GM12864 (cell line): ENCODE data around the gene ITGA7.

Source experiments
- DNase-seq: peaks from one replicate; pipeline ENCODE4 v3.0.0-alpha.2; 2011; ENCODE audit warnings: low read depth
- H3K4me3 ChIP-seq: 2 replicates; pipeline ENCODE4 v1.5.1; 2011; ENCODE audit warnings: mild to moderate bottlenecking, low read depth, low read length, control low read depth
- CTCF ChIP-seq: IDR thresholded peaks from 2 replicates; pipeline ENCODE4 v1.5.1; 2011; ENCODE audit warnings: low read depth, mild to moderate bottlenecking, moderate library complexity, low read length, control low read depth, inconsistent platforms; ENCODE audit errors: missing control alignments

The ITGA7 gene

DNA sequence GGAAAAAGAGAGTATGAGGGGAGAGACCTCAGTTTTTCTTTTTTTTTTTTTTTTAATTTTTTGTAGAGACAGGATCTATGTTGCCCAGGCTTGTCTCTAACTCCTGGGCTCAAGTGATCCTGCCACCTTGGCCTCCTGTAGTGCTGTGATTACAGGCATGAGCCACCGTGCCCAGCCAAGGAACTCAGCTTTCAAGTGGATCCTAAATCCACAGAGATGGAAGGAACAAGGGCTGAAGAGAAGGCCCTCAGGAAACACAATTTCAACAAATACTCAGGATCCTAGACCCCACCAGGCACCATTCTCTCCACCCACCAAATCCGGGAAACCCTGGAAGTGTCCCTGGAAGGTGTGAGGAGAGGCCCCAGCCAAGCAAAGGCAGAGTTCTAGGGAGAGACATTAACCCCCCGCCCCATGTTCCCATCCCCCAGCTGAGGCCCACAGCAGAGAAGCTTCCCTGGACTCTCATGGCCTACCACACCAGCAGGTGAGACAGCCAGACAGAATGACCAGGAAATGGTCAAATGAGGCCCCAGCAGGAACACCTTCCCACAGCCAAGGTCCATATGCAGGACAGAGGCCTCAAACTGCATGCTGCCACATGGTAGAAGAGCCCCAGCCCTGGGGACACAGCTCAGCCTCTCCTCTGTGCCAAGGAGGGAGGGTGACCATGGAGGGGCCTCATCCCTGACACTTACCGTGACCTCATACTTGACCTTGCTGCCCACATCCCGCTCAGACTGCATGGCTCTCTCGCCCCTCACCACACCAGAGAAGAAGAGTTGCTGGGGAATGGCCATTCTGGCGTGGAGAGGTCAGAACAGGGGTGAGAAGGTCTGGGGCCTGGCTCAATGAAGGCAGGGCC lies 14.1 kb downstream of the ITGA7 start:
- no peak for DNase-seq
- no peak for TF ChIP-seq CTCF
- H3K4me3 ChIP-seq: no peak overlapping the region

GRCh38 chr12:55692631-55693322 lies 14.9 kb downstream of the ITGA7 start:
- no peak overlapping the region for H3K4me3 ChIP-seq
- TF ChIP-seq CTCF: no peak
- DNase-seq: no peak

DNA sequence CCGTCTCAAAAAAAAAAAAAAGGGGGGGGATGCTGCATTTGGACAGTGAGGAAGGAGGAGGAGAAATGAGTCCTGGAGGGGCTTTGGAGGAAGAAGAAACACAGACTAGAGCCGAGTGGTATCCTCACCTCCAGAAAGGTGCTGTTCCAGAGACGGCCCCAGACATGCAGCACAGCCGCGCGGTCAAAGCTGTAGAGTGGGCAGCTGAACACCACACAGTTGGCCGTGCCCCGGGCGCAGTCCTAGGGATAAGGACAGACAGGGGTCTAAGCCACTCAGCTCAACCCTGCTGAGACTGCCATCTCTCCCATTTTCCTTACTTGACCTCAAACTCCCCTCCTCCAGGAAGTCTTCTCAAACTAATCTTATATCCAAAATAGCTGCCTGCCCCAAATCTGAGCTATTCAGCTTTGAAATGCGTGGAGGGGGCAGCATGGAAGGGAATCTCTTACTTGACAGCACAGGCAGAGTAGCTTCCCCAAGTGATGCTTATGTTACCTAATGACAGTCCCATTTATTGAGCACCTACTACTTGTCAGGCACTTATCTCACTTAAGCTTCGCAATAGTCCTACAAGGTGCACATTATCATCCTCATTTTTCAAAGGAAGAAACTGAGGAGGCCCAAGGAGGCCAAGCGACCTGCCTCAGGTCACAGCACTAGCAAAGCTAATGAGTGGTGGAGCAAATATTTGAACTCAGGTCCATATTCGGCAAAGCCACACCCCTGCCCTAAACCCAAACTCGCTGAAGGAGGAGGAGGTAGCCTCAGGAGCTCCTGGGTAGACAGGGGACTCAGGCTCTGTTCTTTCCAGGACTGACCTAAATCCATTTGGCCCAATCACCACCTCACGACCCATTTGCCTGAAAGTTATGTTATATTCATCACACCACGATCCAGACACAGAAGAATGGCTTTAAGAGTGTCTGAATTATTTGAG lies 18.7 kb downstream of the ITGA7 start:
- H3K4me3 ChIP-seq: no peak overlapping the region
- no peak for TF ChIP-seq CTCF

GRCh38 chr12:55687746-55688145 lies 20.0 kb downstream of the ITGA7 start:
- TF ChIP-seq CTCF: no peak
- H3K4me3 ChIP-seq: no peak overlapping the region
- DNase-seq: no peak

More for the DNA sequence above, 18.7 kb downstream of the ITGA7 start:
- DNase-seq: no peak

GRCh38 chr12:55686366-55687010 lies 21.2 kb downstream of the ITGA7 start:
- no peak overlapping the region for H3K4me3 ChIP-seq
- no peak for DNase-seq
- TF ChIP-seq CTCF: no peak

DNA sequence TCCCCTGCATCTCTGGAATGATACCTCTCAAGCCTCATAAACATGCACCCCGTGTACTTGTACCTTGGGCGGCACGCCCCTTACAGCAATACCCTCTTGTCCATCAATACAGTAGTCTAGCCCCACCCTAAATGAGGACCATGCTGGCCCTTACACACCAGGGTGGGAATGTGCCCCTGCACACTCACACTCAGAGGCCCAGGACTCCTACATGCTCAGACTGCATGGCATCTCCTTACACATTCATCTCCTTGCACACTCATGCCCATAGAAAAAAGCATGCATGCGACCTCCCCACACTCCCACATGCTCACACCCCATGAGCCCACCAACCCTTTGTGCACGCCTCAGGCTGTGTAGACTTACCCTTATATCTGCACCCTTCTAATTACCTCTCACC lies 22.0 kb downstream of the ITGA7 start:
- TF ChIP-seq CTCF: no peak
- no peak overlapping the region for H3K4me3 ChIP-seq
- DNase-seq: no peak
